Measurements from ENCODE around the gene NCOA3. TPM values are rescaled to one million over a fixed set of nuclear protein-coding genes. Genes with fewer than 3 reads are reported as not detected.
"Not testable (repeated sequence)": the region's sequence is repeated elsewhere in the genome, so short reads cannot be mapped to it uniquely, and the experiment has no call there.

The NCOA3 gene
- total RNA-seq, 3 donors from 2014 or later, result 103 to 121 (median 118) TPM

GRCh38 chr20:47588158-47588557 lies 86.5 kb downstream of the NCOA3 start:
- Mint-ChIP-seq H3K9me3 (no peaks in the 10 kb centered on the region), H3K4me3 (no peak overlapping the region), H3K36me3 (ENCODE audit: insufficient read depth) (peaks cover 34% of the 10 kb centered on the region), H3K4me1 (ENCODE audit: low read depth) (peaks cover 29% of the 10 kb centered on the region), H3K27me3 (ENCODE audit: low read depth) (no peaks in the 10 kb centered on the region)
- ATAC-seq, result no peak
- DNase-seq, result no peak

GRCh38 chr20:47591231-47591630 lies 89.5 kb downstream of the NCOA3 start:
- H3K4me1 Mint-ChIP-seq (ENCODE audit: low read depth), result peaks cover 24% of the 10 kb centered on the region
- no peaks in the 10 kb centered on the region for H3K9me3 Mint-ChIP-seq
- peaks cover 36% of the 10 kb centered on the region for H3K36me3 Mint-ChIP-seq (ENCODE audit: insufficient read depth)
- no peaks in the 10 kb centered on the region for H3K27me3 Mint-ChIP-seq (ENCODE audit: low read depth)
- H3K4me3 Mint-ChIP-seq, result no peak overlapping the region
- no peak for ATAC-seq
- no peak for DNase-seq

- H3K27me3 Mint-ChIP-seq (ENCODE audit: low read depth), result no peaks in the 10 kb centered on the region
- H3K36me3 Mint-ChIP-seq (ENCODE audit: insufficient read depth), result peaks cover 27% of the 10 kb centered on the region
These were observed 92.5 kb downstream of the NCOA3 start for GRCh38 chr20:47594157-47594556.

GRCh38 chr20:47595138-47595537 lies 93.5 kb downstream of the NCOA3 start:
- H3K4me1 Mint-ChIP-seq (ENCODE audit: low read depth), result peaks cover 26% of the 10 kb centered on the region
- not testable (repeated sequence) for ATAC-seq; DNase-seq; H3K4me3 Mint-ChIP-seq; H3K27me3 Mint-ChIP-seq (ENCODE audit: low read depth); H3K9me3 Mint-ChIP-seq
- peaks cover 27% of the 10 kb centered on the region for H3K36me3 Mint-ChIP-seq (ENCODE audit: insufficient read depth)

More at GRCh38 chr20:47594157-47594556, 92.5 kb downstream of the NCOA3 start:
- H3K4me1 Mint-ChIP-seq (ENCODE audit: low read depth), result peaks cover 26% of the 10 kb centered on the region
- H3K4me3 Mint-ChIP-seq, result no peak overlapping the region
- DNase-seq (no peak), ATAC-seq (no peak)
- no peaks in the 10 kb centered on the region for H3K9me3 Mint-ChIP-seq

- Mint-ChIP-seq H3K4me1 (ENCODE audit: low read depth) (peaks cover 28% of the 10 kb centered on the region), H3K27me3 (ENCODE audit: low read depth) (no peaks in the 10 kb centered on the region), H3K9me3 (no peaks in the 10 kb centered on the region), H3K4me3 (no peak overlapping the region), H3K36me3 (ENCODE audit: insufficient read depth) (peaks cover 26% of the 10 kb centered on the region)
- ATAC-seq (no peak), DNase-seq (no peak)
These were observed 94.4 kb downstream of the NCOA3 start for GRCh38 chr20:47596003-47596571.

GRCh38 chr20:47597090-47597489 lies 95.4 kb downstream of the NCOA3 start:
- no peak for ATAC-seq
- Mint-ChIP-seq H3K9me3 (no peaks in the 10 kb centered on the region), H3K36me3 (ENCODE audit: insufficient read depth) (peaks cover 20% of the 10 kb centered on the region), H3K4me1 (ENCODE audit: low read depth) (peaks cover 23% of the 10 kb centered on the region), H3K27me3 (ENCODE audit: low read depth) (no peaks in the 10 kb centered on the region), H3K4me3 (no peak overlapping the region)
- DNase-seq, result no peak

GRCh38 chr20:47598911-47599744 lies 97.4 kb downstream of the NCOA3 start:
- ATAC-seq, result no peak
- H3K4me3 Mint-ChIP-seq, result no peak overlapping the region
- peaks cover 25% of the 10 kb centered on the region for H3K36me3 Mint-ChIP-seq (ENCODE audit: insufficient read depth)
- H3K4me1 Mint-ChIP-seq (ENCODE audit: low read depth), result peaks cover 35% of the 10 kb centered on the region
- DNase-seq, result no peak
- no peaks in the 10 kb centered on the region for H3K9me3 Mint-ChIP-seq
- H3K27me3 Mint-ChIP-seq (ENCODE audit: low read depth), result no peaks in the 10 kb centered on the region

- Mint-ChIP-seq H3K4me1 (ENCODE audit: low read depth) (peaks cover 50% of the 10 kb centered on the region), H3K36me3 (ENCODE audit: insufficient read depth) (peaks cover 25% of the 10 kb centered on the region), H3K4me3 (no peak overlapping the region), H3K9me3 (no peaks in the 10 kb centered on the region), H3K27me3 (ENCODE audit: low read depth) (no peaks in the 10 kb centered on the region)
- no peak for ATAC-seq
- DNase-seq, result no peak
These were observed 99.4 kb downstream of the NCOA3 start for GRCh38 chr20:47600967-47601547.

GRCh38 chr20:47603260-47603659 lies 101.6 kb downstream of the NCOA3 start:
- Mint-ChIP-seq H3K27me3 (ENCODE audit: low read depth) (no peaks in the 10 kb centered on the region), H3K4me3 (no peak overlapping the region), H3K9me3 (no peaks in the 10 kb centered on the region), H3K4me1 (ENCODE audit: low read depth) (peaks cover 63% of the 10 kb centered on the region), H3K36me3 (ENCODE audit: insufficient read depth) (peaks cover 30% of the 10 kb centered on the region)
- DNase-seq, result no peak
- ATAC-seq, result no peak

- Mint-ChIP-seq H3K36me3 (ENCODE audit: insufficient read depth) (peaks cover 33% of the 10 kb centered on the region), H3K9me3 (no peaks in the 10 kb centered on the region), H3K4me1 (ENCODE audit: low read depth) (peaks cover 83% of the 10 kb centered on the region), H3K27me3 (ENCODE audit: low read depth) (no peaks in the 10 kb centered on the region), H3K4me3 (peak overlapping the region; percentile 29)
- DNase-seq (no peak), ATAC-seq (no peak)
These were observed 104.2 kb downstream of the NCOA3 start for GRCh38 chr20:47605673-47606413.

GRCh38 chr20:47606414-47606982 lies 104.8 kb downstream of the NCOA3 start:
- ATAC-seq (no peak), DNase-seq (no peak)
- no peaks in the 10 kb centered on the region for H3K27me3 Mint-ChIP-seq (ENCODE audit: low read depth)
- H3K4me3 Mint-ChIP-seq, result peak overlapping the region; percentile 41
- H3K9me3 Mint-ChIP-seq, result no peaks in the 10 kb centered on the region
- peaks cover 86% of the 10 kb centered on the region for H3K4me1 Mint-ChIP-seq (ENCODE audit: low read depth)
- H3K36me3 Mint-ChIP-seq (ENCODE audit: insufficient read depth), result peaks cover 33% of the 10 kb centered on the region

GRCh38 chr20:47606983-47607613 lies 105.4 kb downstream of the NCOA3 start:
- ATAC-seq (peak; percentile 68 to 72), DNase-seq (no peak)
- Mint-ChIP-seq H3K9me3 (no peaks in the 10 kb centered on the region), H3K36me3 (ENCODE audit: insufficient read depth) (peaks cover 33% of the 10 kb centered on the region), H3K4me1 (ENCODE audit: low read depth) (peaks cover 87% of the 10 kb centered on the region), H3K27me3 (ENCODE audit: low read depth) (no peaks in the 10 kb centered on the region), H3K4me3 (peak overlapping the region; percentile 41)

- peaks cover 27% of the 10 kb centered on the region for H3K36me3 Mint-ChIP-seq (ENCODE audit: insufficient read depth)
- H3K9me3 Mint-ChIP-seq, result no peaks in the 10 kb centered on the region
- no peaks in the 10 kb centered on the region for H3K27me3 Mint-ChIP-seq (ENCODE audit: low read depth)
- DNase-seq (no peak), ATAC-seq (no peak)
- H3K4me3 Mint-ChIP-seq, result no peak overlapping the region
- H3K4me1 Mint-ChIP-seq (ENCODE audit: low read depth), result peaks cover 86% of the 10 kb centered on the region
These were observed 107.3 kb downstream of the NCOA3 start for GRCh38 chr20:47609001-47609400.

All from activated T-cell treated with anti-CD3 and anti-CD28 coated beads, Interleukin-2, amount 50 U/mL, for 4 hours (primary cell).